HFF-Myc (cell line): ENCODE results near the gene PGP.

Experiments used
- DNase-seq: peaks from one replicate; pipeline ENCODE4 v3.0.0-alpha.2; 2011; ENCODE audit warnings: low read depth; ENCODE audit errors: extremely low read depth
- H3K4me3 ChIP-seq: replicated peaks from 2 replicates; pipeline ENCODE4 v1.5.1; 2011; ENCODE audit warnings: low read depth, mild to moderate bottlenecking, control low read depth, low read length
- TF ChIP-seq, protein P1 (sequence below): IDR thresholded peaks from 2 replicates; pipeline ENCODE4 v1.5.1; 2012; ENCODE audit warnings: mild to moderate bottlenecking, low read depth, low read length, control low read depth; ENCODE audit errors: missing control alignments

Gene PGP

DNA sequence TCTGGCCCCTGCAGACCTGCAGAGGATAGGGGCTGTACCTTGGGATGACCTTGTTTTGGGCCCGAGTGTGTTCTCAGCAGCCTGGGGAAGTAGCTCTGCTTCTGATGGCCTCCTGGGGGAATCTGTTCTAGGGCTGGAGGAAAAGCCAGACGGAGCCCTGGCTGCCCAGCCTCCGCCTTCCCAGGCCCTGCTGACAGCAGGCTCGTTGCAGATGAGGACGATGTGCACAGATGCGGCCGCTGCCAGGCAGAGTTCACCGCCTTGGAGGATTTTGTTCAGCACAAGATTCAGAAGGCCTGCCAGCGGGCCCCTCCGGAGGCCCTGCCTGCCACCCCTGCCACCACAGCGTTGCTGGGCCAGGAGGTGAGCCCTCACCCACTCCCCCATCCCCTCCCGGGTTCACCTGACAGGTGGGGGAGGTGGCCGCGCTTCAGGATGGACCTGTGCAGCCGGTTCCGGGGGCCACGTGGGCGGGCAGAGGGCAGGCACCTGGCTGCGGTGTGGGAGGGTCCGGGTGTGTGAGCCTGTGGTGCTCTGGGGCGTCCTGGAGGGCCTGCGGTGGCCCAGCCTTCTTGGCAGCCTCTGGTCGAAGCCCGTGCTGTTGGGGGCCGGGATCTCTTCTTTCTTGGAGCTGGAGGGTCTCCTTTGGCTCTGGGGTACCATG lies 13.7 kb upstream of the PGP start:
- TF ChIP-seq, protein P1, sequence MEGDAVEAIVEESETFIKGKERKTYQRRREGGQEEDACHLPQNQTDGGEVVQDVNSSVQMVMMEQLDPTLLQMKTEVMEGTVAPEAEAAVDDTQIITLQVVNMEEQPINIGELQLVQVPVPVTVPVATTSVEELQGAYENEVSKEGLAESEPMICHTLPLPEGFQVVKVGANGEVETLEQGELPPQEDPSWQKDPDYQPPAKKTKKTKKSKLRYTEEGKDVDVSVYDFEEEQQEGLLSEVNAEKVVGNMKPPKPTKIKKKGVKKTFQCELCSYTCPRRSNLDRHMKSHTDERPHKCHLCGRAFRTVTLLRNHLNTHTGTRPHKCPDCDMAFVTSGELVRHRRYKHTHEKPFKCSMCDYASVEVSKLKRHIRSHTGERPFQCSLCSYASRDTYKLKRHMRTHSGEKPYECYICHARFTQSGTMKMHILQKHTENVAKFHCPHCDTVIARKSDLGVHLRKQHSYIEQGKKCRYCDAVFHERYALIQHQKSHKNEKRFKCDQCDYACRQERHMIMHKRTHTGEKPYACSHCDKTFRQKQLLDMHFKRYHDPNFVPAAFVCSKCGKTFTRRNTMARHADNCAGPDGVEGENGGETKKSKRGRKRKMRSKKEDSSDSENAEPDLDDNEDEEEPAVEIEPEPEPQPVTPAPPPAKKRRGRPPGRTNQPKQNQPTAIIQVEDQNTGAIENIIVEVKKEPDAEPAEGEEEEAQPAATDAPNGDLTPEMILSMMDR: no peak
- H3K4me3 ChIP-seq: no peak overlapping the region
- no peak for DNase-seq

DNA sequence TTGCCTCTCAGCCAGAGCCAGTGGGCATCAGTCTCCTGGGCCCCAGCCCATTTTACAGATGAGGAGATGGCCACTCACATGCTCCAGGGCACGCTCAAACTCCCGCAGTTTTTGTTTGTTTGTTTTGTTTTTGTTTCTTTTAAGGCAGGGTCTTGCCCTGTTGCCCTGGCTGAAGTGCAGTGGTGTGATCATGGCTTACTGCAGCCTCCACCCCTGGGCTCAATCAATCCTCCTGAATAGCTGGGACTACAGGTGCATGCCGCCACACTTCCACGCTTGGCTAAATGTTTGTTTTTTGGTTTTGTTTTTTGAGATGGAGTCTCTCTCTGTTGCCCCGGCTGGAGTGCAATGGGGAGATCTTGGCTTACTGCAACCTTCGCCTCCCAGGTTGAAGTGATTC lies 12.3 kb upstream of the PGP start:
- no peak overlapping the region for H3K4me3 ChIP-seq
- TF ChIP-seq, protein P1: no peak
- no peak for DNase-seq

GRCh38 chr16:2226245-2226793 lies 11.7 kb upstream of the PGP start:
- DNase-seq: no peak
- H3K4me3 ChIP-seq: no peak overlapping the region
- TF ChIP-seq, protein P1: no peak

GRCh38 chr16:2223942-2224486 lies 9.4 kb upstream of the PGP start:
- TF ChIP-seq, protein P1: peak; percentile 21
- no peak for DNase-seq
- H3K4me3 ChIP-seq: peak overlapping the region; percentile 92

DNA sequence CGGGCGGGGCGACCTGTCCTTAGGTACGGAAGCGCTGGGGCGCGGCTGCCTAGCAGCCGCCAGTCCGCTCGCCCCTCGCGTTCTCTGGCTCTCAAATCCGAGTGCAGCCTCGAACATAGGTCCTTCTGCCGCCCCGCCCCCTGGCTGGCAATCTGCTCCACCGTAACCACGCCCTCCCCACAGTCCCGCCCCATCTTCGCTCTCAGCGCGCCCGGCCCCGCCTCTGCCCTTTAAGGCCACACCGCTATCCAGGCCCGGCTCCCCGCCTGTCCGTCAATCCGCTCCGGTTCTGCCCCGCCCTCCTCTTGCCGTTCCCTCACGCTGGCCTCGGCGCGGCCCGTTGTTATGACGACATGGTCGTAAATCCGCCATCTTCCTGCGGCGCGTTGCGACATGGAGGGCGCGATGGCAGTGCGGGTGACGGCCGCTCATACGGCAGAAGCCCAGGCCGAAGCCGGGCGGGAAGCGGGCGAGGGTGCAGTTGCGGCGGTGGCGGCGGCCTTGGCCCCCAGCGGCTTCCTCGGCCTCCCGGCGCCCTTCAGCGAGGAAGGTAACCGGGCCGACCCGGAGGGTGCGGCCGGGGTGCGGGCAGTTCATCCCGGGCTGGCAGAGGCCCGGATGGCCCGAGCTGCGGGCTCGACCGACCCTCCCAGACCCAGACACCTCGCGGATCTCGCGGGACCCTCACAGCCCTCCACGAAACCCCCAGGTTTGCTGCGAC lies 8.7 kb upstream of the PGP start, which contains the start of gene E4F1:
Gene E4F1, plus strand, starts transcription at position 371 of the 721 bp plus-strand sequence. Its CDS starts 23 bp downstream, at position 394.
- H3K4me3 ChIP-seq: peak within 1 kb of the TSS; percentile 92
- peak; percentile 94 for DNase-seq
- TF ChIP-seq, protein P1: no peak

- no peak overlapping the region for H3K4me3 ChIP-seq
- DNase-seq: no peak
- TF ChIP-seq, protein P1: no peak
Observed at GRCh38 chr16:2216330-2216729, 1.7 kb upstream of the PGP start.
